ENCODE data around the gene TRIM29. TPM values are rescaled to one million over a fixed set of nuclear protein-coding genes. Genes with fewer than 3 reads are reported as not detected.

Gene TRIM29
- total and polyA plus RNA-seq, 9 of the 15 experiments (the other 6 are each of a cell fraction or from before 2014, with no cell fraction given), result 0.08 to 1.4 (median 0.42) TPM; not detected in 2

- TF ChIP-seq KLF16 (IDR thresholded peaks at IDR 0.05), result 0 out of 2 replicates have a peak, but pooled peaks have one; percentile 10
- TF ChIP-seq PHF20 (IDR thresholded peaks at IDR 0.05; ENCODE audit: partially characterized antibody), result no peak
- TF ChIP-seq CEBPB (tag; IDR thresholded peaks at IDR 0.05), result no peak
- TF ChIP-seq POLR2B (IDR thresholded peaks at IDR 0.05; ENCODE audit: low read depth, partially characterized antibody), result no peak
- TF ChIP-seq MYC (IDR thresholded peaks at IDR 0.05; ENCODE audit: low read depth, low read length), result no peak
- TF ChIP-seq MYC (CRISPR knock-in tag; IDR thresholded peaks at IDR 0.05; ENCODE audit: borderline replicate concordance, low read depth), result no peak
- TF ChIP-seq PHB (CRISPR knock-in tag; IDR thresholded peaks at IDR 0.05), result no peak
- peak; percentile 89 for TF ChIP-seq ZNF165 (CRISPR knock-in tag; IDR thresholded peaks at IDR 0.05; ENCODE audit: borderline replicate concordance)
- no peak for TF ChIP-seq HDAC1 (IDR thresholded peaks at IDR 0.05)
- TF ChIP-seq CREB3L1 (IDR thresholded peaks at IDR 0.05; ENCODE audit: borderline replicate concordance, low read depth), result no peak
- TF ChIP-seq RCOR1 (IDR thresholded peaks at IDR 0.05; ENCODE audit: borderline replicate concordance in 1 of 2, low read depth in 2 of 2, low read length in 2 of 2), result 0 out of 4 replicates have a peak, but pooled peaks of 1 of the 2 experiments have one; percentile 15
- TF ChIP-seq CEBPG (CRISPR knock-in tag; IDR thresholded peaks at IDR 0.05), result no peak
- no peak for TF ChIP-seq CEBPG (tag; conservative IDR thresholded peaks at IDR 0.05 in 1 of 2, IDR thresholded peaks at IDR 0.05 in 1 of 2)
- no peak for TF ChIP-seq ZBTB17 (CRISPR knock-in tag; IDR thresholded peaks at IDR 0.05)
- TF ChIP-seq RBM25 (IDR thresholded peaks at IDR 0.05; ENCODE audit: low read depth, low read length, severe bottlenecking), result peak; percentile 5
- no peak for TF ChIP-seq HOMEZ (CRISPR knock-in tag; IDR thresholded peaks at IDR 0.05)
- TF ChIP-seq FOXK2 (conservative IDR thresholded peaks at IDR 0.05 in 1 of 2, IDR thresholded peaks at IDR 0.05 in 1 of 2; ENCODE audit: low read depth in 2 of 2), result no peak
- TF ChIP-seq ZSCAN29 (IDR thresholded peaks at IDR 0.05), result no peak
- no peak for TF ChIP-seq ZNF124 (CRISPR knock-in tag; IDR thresholded peaks at IDR 0.05)
- no peak for TF ChIP-seq TBP (optimal IDR thresholded peaks at IDR 0.05; ENCODE audit: low read depth, low read length)
- no peak for TF ChIP-seq ZNF217 (CRISPR knock-in tag; IDR thresholded peaks at IDR 0.05)
- peak; percentile 78 for TF ChIP-seq DEAF1 (CRISPR knock-in tag; IDR thresholded peaks at IDR 0.05)
- TF ChIP-seq ARID3B (CRISPR knock-in tag; IDR thresholded peaks at IDR 0.05; ENCODE audit: borderline replicate concordance), result no peak
These were observed 34.4 kb upstream of the TRIM29 start (continued) for GRCh38 chr11:120172054-120172911.
